Forelimb muscle (tissue), 1 donor: ENCODE results near the gene C1QTNF6. TPM values are rescaled to one million over a fixed set of nuclear protein-coding genes. Genes with fewer than 3 reads are reported as not detected.

Experiments
- DNase-seq: peaks from one replicate; pipeline ENCODE4 v3.0.0-alpha.2; 2013; ENCODE audit warnings: low read depth
- polyA plus RNA-seq: library from polyadenylated mRNA; unstranded; fragments of 120-200 nt; gene quantifications from one replicate; pipeline ENCODE4 v1.2.1, GENCODE V29; 2013; ENCODE audit not compliant: insufficient read length

Gene C1QTNF6
- polyA plus RNA-seq, 1 donor: 14.8 TPM

GRCh38 chr22:37223965-37224551, 36.0 kb upstream of the C1QTNF6 start:
- DNase-seq: no peak

DNA sequence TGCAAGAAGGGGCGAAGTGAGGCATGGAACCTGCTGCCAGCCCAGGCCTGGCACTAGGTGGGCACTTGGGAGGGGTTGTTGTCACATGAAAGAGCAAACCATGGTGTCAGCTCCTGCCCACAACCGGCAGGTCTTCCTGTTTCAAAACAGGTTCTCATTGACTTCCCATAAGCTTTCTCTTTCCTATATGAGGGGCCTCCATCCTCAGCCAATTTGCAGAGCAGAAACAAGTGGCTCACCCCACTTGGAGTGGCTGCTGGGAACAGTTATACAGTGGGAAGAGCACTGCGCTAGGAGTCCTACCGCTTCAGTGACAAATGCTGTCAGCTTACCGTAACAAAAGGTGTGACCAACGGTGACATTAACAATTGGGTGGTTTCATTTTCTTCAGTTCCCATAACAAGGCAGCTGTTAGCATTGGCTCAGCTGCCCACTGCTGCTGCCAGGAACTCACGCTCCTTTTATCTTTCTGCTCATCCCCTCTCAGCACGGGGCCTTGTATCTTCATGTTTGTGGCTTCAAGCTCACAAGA, 34.5 kb upstream of the C1QTNF6 start:
- no peak for DNase-seq

DNA sequence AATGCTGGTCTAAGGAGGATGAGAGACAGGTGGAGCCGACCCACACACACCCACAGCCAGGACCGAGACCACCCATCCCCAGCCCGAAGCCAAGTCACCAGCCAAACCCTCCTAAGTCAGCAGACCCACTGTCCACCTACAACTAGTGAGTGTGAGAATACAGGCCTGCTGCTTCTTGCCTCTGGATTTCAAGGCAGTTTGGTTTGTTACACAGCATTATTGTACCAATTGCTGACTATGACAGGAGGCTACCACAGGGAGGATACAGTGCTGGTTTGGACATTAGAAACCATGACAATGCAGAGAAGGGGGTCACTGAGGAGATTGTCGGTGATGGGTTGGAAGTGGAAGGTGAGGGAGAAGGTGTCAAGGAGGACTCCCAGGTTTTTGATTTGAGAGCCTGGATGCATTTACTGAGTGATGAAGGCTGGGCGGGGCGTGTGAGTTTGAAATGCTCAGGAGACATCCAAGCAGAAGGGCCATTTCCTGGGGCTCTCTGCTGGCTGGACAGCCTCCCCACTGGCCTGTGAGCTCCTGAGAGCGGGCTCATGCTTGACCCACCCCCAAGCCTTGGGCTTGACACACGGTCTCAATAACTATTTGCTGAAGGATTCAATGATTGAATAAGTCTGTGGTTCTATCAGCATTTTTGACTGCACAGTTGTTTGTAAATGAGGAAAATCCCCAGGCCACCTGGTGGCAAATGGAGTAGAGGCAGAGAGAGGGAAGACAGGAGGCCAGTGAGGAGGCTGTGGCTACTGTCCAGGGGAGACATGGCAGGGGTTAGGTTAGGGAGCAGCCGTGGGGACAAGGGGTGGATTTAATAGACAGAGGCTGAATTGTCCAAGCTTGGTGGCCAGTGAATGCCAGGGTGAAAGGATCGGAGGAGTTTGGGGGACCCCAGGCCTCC, 33.6 kb upstream of the C1QTNF6 start:
- no peak for DNase-seq

DNA sequence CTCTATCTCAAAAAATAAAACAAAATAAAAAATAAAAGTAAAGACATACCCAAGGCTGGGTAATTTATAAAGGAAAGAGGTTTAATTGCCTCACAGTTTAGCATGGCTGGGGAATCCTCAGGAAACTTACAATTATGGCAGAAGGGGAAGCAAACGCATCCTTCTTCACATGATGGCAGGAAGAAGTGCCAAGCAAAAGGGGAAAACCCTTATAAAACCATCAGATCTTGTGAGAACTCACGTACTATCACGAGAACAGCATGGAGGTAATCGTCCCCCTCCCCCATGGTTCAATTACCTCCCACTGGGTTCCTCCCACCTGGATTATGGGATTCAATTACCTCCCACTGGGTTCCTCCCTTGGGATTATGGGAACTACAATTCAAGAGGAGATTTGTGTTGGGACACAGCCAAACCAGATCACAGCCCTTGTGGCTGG, 32.5 kb upstream of the C1QTNF6 start:
- DNase-seq: no peak

DNA sequence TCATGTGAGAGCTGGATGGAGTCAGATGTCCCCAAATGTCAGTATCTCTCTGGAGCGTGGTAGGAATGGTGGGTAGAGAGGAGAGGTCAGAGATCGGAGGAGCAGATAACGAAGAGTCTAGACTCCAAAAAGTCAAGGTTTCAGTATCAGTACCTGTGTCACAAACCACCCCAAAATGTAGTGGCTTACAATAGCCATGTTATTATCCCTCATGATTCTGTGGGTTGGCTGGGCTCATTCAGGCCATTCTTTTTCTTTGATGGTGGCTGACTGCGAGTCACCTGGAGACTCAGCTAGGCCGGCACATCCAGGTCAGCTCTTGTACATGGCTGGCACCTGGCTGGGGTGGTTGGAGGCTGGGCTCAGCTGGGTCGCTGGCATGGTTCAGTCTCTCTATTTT, 31.5 kb upstream of the C1QTNF6 start:
- DNase-seq: no peak

- DNase-seq: no peak
Measured at GRCh38 chr22:37218771-37219411, 30.8 kb upstream of the C1QTNF6 start.

DNA sequence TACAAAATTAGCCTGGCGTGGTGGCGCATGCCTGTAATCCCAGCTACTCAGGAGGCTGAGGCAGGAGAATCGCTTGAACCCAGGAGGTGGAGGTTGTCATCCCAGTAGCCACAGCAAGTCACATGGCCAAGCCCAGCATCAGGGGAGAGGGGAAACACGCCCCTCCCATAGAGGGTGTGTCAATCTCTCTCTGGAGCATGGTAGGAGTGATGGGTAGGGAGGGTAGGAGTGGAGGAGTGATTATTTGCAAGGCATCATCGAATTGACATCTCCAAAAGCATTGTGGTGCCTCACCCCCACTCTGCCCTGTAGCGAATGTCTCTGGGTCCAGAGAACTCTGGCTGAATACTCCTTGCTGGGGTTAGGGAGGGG, 30.3 kb upstream of the C1QTNF6 start:
- DNase-seq: no peak

- no peak for DNase-seq
Measured at GRCh38 chr22:37215890-37216289, 27.8 kb upstream of the C1QTNF6 start.

GRCh38 chr22:37214731-37215030, 26.6 kb upstream of the C1QTNF6 start:
- DNase-seq: no peak

- DNase-seq: no peak
Measured at GRCh38 chr22:37213941-37214730, 26.1 kb upstream of the C1QTNF6 start.

- DNase-seq: no peak
Measured at GRCh38 chr22:37213218-37213855, 25.3 kb upstream of the C1QTNF6 start.

- no peak for DNase-seq
Measured at GRCh38 chr22:37212174-37212906, 24.3 kb upstream of the C1QTNF6 start, which contains the start of gene SSTR3. SSTR3 (minus strand) TSS chr22:37212477; CDS start chr22:37207803, 4,674 bp downstream.

GRCh38 chr22:37211866-37212173, 23.8 kb upstream of the C1QTNF6 start:
- no peak for DNase-seq

GRCh38 chr22:37211075-37211865, 23.2 kb upstream of the C1QTNF6 start:
- DNase-seq: no peak

DNA sequence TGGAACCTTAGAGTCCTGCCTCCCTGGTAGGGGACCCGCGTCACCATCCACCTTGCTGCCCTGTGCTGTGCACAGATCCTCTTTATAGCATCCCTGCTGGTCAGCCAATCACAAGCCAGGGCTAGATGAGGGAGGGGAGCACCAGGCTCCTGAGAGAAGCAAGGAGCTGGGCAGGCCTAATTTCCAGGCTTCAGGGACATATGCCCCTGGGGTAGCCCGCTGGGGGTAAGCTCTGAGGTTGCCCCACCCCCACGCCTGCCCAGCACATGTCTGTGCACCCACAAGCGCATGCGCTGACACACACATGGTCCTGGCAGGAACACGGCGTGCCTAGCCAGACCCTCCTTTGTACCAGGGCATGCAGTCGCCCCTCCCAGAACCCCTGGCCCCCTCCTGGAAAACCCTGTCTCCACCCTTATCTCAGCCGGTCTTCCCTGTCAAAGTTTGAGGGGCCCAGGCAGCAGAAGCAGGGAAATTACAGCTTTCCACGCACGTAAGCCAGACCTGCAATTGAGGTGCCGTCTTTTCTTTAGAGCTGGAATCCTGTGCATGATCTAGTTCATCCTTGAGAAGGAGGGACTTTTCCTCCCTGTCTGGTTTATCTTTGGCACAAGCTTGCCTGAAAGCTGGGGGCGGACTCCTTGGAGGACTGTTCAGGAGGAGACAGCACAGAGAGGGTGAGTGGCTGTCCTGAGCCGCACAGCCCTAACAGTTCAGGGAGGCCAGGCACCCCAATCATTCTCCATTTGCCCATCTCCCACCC, 22.2 kb upstream of the C1QTNF6 start:
- DNase-seq: no peak

DNA sequence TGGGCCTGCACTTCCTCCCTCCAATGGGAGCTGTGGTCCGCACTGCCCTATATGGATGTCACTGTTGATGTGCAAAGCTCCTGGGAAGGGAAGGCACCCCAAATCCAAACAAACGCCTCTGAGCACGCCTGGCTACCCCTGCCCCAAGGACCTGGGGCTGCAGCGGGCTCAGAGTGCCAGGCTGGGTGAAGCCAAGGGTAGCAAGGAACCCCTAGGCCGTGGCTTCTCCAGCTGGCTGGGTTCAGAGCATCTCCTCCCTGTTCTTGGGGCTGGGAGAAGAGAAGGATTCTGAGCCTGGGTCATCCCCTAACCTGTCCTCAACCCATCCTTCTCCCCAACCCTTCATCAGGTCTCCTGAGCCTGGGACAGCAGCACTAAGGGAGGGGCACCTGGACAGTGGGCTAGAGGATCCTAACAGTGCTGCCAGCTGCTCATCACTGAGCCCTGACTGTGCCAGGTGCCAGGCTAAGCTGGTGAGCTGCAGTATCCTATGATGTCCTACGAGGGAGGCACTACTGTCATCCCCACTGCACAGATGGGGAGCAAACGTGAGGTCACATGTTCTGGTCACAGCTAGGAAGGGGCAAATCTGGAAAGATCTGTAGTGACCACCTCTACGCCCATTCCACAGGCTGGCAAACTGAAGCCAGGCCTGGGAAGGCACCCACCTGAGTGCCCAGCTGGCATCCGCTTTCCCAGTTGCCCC, 21.2 kb upstream of the C1QTNF6 start:
- DNase-seq: no peak

DNA sequence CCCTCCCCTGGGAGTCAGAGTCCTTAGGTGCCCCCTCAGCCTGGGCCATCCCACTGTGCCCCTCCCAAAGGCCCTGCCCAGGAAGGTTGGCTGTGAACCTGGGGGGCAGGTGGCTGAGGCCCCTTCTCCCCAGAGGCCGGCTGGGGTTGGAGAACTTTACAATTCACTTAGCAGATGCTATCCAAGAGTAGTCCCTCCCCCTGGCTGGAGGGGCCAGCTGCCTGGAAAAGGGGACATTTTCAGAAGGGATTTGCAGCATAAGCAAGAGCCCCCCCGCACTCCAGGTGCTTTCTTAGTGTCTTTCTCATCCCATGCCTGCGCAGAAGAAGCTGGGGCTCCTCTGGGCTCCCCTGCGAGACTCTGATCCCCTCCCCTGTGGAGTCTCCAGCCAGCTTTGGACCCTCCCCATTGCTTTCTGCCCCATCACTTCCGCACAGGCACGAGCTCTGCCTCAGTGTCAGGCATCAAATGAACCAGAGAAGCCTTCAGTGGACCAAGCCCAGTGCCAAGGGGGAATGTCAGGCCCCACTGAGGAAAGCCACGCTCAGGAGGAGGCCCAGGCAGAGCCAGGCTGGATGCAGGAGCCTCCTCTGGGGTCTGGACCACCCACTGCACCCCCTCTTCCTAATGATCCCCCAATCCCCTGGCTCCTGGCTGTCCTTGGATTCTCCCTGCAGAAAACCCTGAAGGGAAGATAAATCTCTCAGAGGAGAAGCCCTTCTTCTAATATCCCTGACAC, 20.5 kb upstream of the C1QTNF6 start:
- DNase-seq: no peak

DNA sequence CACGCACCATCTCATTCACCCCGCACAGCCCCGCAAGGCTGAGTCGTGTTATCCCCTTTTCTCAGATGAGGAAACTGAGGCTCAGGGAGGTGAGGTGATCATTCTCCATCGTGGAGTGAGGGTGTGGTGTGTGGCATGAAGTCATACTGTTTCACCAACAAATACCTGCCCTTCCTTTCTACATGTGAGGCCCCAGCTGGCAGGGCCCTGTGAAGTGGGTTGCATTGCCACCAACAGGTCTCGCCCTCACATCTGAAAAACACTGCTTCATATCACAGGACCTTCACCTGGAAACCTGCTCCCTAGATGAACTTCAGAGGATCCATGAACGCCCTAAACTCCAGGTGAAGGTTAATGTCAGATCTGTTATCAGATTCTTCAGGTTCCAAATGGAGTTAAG, 19.9 kb upstream of the C1QTNF6 start:
- DNase-seq: no peak
